IMR-90 (cell line): ENCODE results near the gene KRT6A. TPM values are rescaled to one million over a fixed set of nuclear protein-coding genes. Genes with fewer than 3 reads are reported as not detected.

ENCODE experiments used
- ATAC-seq: fragments of 200-7000 bp; cut with Tn5 transposase; 2 replicates; pipeline ENCODE4 v1.9.1; 2020; ENCODE audit warnings: low read depth, mild to moderate bottlenecking, moderate library complexity
- BruUV-seq: library from RNA; stranded (reverse); fragments of 400-500 nt; replicated peaks from 2 replicates; lab custom pipeline; 2021; lab: Mats Ljungman, UMichigan
- CTCF ChIA-PET: fragments of 300-600 bp; formaldehyde crosslinking; extraction: SDS; loops from one replicate; lab custom pipeline; 2021; ENCODE audit warnings: antibody characterized with exemption; lab: Yijun Ruan, JAX
- POLR2A ChIA-PET: fragments of 300-600 bp; sonication (Branson Sonifier 250); formaldehyde crosslinking; loops from one replicate; lab custom pipeline; 2022; ENCODE audit warnings: antibody characterized with exemption; ENCODE audit not compliant: unreplicated experiment; lab: Charles Lee
- DNase-seq: peaks from one replicate; pipeline ENCODE4 v3.0.0; 2013
- H2AFZ ChIP-seq: replicated peaks from 2 replicates; pipeline ENCODE3; 2013; ENCODE audit warnings: low read length, mild to moderate bottlenecking; ENCODE audit not compliant: poor library complexity
- H2AK5ac ChIP-seq: 2 replicates; pipeline ENCODE4 v1.6.1; 2013; ENCODE audit warnings: low read depth, low read length, inconsistent platforms
- H2AK9ac ChIP-seq: replicated peaks from 2 replicates; pipeline ENCODE3; 2013; ENCODE audit warnings: mild to moderate bottlenecking, low read depth, low read length, moderate library complexity; ENCODE audit not compliant: poor library complexity
- H2BK120ac ChIP-seq: 2 replicates; pipeline ENCODE4 v1.6.1; 2013; ENCODE audit warnings: low read depth, low read length, inconsistent platforms
- H2BK15ac ChIP-seq: 3 replicates; pipeline ENCODE4 v1.6.1; 2013; ENCODE audit warnings: low read depth, low read length, inconsistent platforms
- H2BK20ac ChIP-seq: 2 replicates; pipeline ENCODE4 v1.6.1; 2013; ENCODE audit warnings: low read depth, mild to moderate bottlenecking, inconsistent platforms, low read length, moderate library complexity
- H2BK5ac ChIP-seq: 2 replicates; pipeline ENCODE4 v1.6.1; 2013; ENCODE audit warnings: mild to moderate bottlenecking, low read depth, low read length, inconsistent platforms; ENCODE audit not compliant: poor library complexity, severe bottlenecking
- H3K14ac ChIP-seq: replicated peaks from 2 replicates; pipeline ENCODE4 v1.6.1; 2013; ENCODE audit warnings: low read depth, low read length, inconsistent platforms
- H3K18ac ChIP-seq: 2 replicates; pipeline ENCODE4 v1.6.1; 2013; ENCODE audit warnings: low read depth, low read length, control low read depth
- H3K23ac ChIP-seq: 2 replicates; pipeline ENCODE4 v1.6.1; 2013; ENCODE audit warnings: low read depth, low read length, inconsistent platforms
- H3K27ac ChIP-seq: 2 replicates; pipeline ENCODE4 v1.5.1; 2013; ENCODE audit warnings: mild to moderate bottlenecking, control low read depth, low read length; ENCODE audit not compliant: insufficient read depth
- H3K27me3 ChIP-seq: 2 replicates; pipeline ENCODE4 v1.6.1; 2013; ENCODE audit warnings: low read length; ENCODE audit not compliant: control insufficient read depth, insufficient read depth
- H3K36me3 ChIP-seq: 2 replicates; pipeline ENCODE4 v1.6.1; 2013; ENCODE audit warnings: low read length, mixed read lengths; ENCODE audit not compliant: control insufficient read depth, insufficient read depth
- H3K4ac ChIP-seq: 2 replicates; pipeline ENCODE4 v1.6.1; 2013; ENCODE audit warnings: low read depth, low read length, inconsistent platforms
- H3K4me1 ChIP-seq: 2 replicates; pipeline ENCODE4 v1.6.1; 2013; ENCODE audit warnings: low read length, mixed read lengths; ENCODE audit not compliant: control insufficient read depth, insufficient read depth
- H3K4me2 ChIP-seq: 2 replicates; pipeline ENCODE4 v1.6.1; 2013; ENCODE audit warnings: low read depth, mild to moderate bottlenecking, control low read depth, low read length, moderate library complexity
- H3K4me3 ChIP-seq: 2 replicates; pipeline ENCODE4 v1.5.1; 2013; ENCODE audit warnings: low read depth, mild to moderate bottlenecking, control low read depth, low read length, moderate library complexity; ENCODE audit not compliant: insufficient read depth
- H3K56ac ChIP-seq: 2 replicates; pipeline ENCODE4 v1.6.1; 2013; ENCODE audit warnings: low read length, inconsistent platforms; ENCODE audit not compliant: insufficient read depth; ENCODE audit errors: extremely low read depth
- H3K79me1 ChIP-seq, 2 experiments: 2 replicates each; pipeline ENCODE4 v1.6.1; 2013; ENCODE audit warnings: low read length in 2 of 2, inconsistent platforms in 1 of 2, low read depth in 1 of 2
- H3K9ac ChIP-seq: 2 replicates; pipeline ENCODE4 v1.6.1; 2013; ENCODE audit warnings: low read depth, low read length, control low read depth
- H3K9me1 ChIP-seq: 2 replicates; pipeline ENCODE4 v1.6.1; 2013; ENCODE audit warnings: low read length, inconsistent platforms; ENCODE audit not compliant: insufficient read depth
- H3K9me3 ChIP-seq: 2 replicates; pipeline ENCODE4 v1.6.1; 2013; ENCODE audit warnings: low read length; ENCODE audit not compliant: control insufficient read depth, insufficient read depth
- H4K20me1 ChIP-seq: 2 replicates; pipeline ENCODE4 v1.6.1; 2013; ENCODE audit warnings: low read length, inconsistent platforms; ENCODE audit not compliant: insufficient read depth
- H4K5ac ChIP-seq: 2 replicates; pipeline ENCODE4 v1.6.1; 2013; ENCODE audit warnings: mild to moderate bottlenecking, low read depth, low read length, control low read depth
- H4K8ac ChIP-seq, 2 experiments: 2 replicates each; pipeline ENCODE4 v1.6.1; 2013; ENCODE audit warnings: low read depth in 2 of 2, low read length in 2 of 2, control low read depth in 1 of 2, inconsistent platforms in 1 of 2
- H4K91ac ChIP-seq: 2 replicates; pipeline ENCODE4 v1.6.1; 2013; ENCODE audit warnings: low read depth, low read length, inconsistent platforms; ENCODE audit not compliant: insufficient read depth
- BHLHE40 ChIP-seq: fragments of 150-350 bp; IDR thresholded peaks from 2 replicates; pipeline ENCODE4 v1.6.1; 2016; ENCODE audit warnings: mild to moderate bottlenecking, low read depth, low read length
- CEBPB ChIP-seq: IDR thresholded peaks from 2 replicates; pipeline ENCODE4 v1.6.1; 2012; ENCODE audit warnings: low read depth, low read length, improper control_type of control experiment
- CHD1 ChIP-seq: IDR thresholded peaks from 2 replicates; pipeline ENCODE4 v1.6.1; 2012; ENCODE audit warnings: low read depth, low read length, improper control_type of control experiment
- CTCF ChIP-seq: conservative IDR thresholded peaks from 2 replicates; pipeline ENCODE4 v1.5.1; 2012; ENCODE audit warnings: mild to moderate bottlenecking, low read depth, low read length, improper control_type of control experiment
- ELK1 ChIP-seq: fragments of 150-350 bp; IDR thresholded peaks from 2 replicates; pipeline ENCODE4 v1.6.1; 2016; ENCODE audit warnings: low read depth, mild to moderate bottlenecking, low read length, moderate library complexity, borderline replicate concordance
- FOS ChIP-seq: fragments of 150-350 bp; IDR thresholded peaks from 2 replicates; pipeline ENCODE4 v1.6.1; 2016; ENCODE audit warnings: low read depth, low read length
- MAFK ChIP-seq: IDR thresholded peaks from 2 replicates; pipeline ENCODE4 v1.6.1; 2012; ENCODE audit warnings: low read depth, low read length, improper control_type of control experiment
- MAZ ChIP-seq: IDR thresholded peaks from 2 replicates; pipeline ENCODE4 v1.6.1; 2012; ENCODE audit warnings: low read depth, mild to moderate bottlenecking, low read length, improper control_type of control experiment, moderate library complexity, borderline replicate concordance
- MXI1 ChIP-seq: IDR thresholded peaks from 2 replicates; pipeline ENCODE4 v1.6.1; 2012; ENCODE audit warnings: low read depth, mild to moderate bottlenecking, low read length, moderate library complexity, borderline replicate concordance
- NFE2L2 ChIP-seq: fragments of 150-350 bp; IDR thresholded peaks from 2 replicates; pipeline ENCODE4 v1.6.1; 2016; ENCODE audit warnings: low read depth, mild to moderate bottlenecking, low read length
- POLR2A ChIP-seq: IDR thresholded peaks from 2 replicates; pipeline ENCODE4 v1.6.1; 2012; ENCODE audit warnings: mild to moderate bottlenecking, low read depth, low read length
- RAD21 ChIP-seq: IDR thresholded peaks from 2 replicates; pipeline ENCODE4 v1.6.1; 2012; ENCODE audit warnings: low read length, improper control_type of control experiment
- RFX5 ChIP-seq: IDR thresholded peaks from 2 replicates; pipeline ENCODE4 v1.8.0; 2012; ENCODE audit warnings: low read depth, mild to moderate bottlenecking, low read length, moderate library complexity
- SMC3 ChIP-seq: fragments of 150-350 bp; IDR thresholded peaks from 2 replicates; pipeline ENCODE4 v1.6.1; 2016; ENCODE audit warnings: low read depth, mild to moderate bottlenecking, antibody characterized with exemption, low read length, moderate library complexity
- USF2 ChIP-seq: fragments of 150-350 bp; IDR thresholded peaks from 2 replicates; pipeline ENCODE4 v1.6.1; 2017; ENCODE audit warnings: mild to moderate bottlenecking, antibody characterized with exemption, low read length, low read depth
- WGBS, 2 experiments: methylation state at CpG; one replicate each; pipeline versions ENCODE4 v1.1.5 to v1.1.7; 2013; ENCODE audit warnings: missing lambda C conversion rate in 2 of 2; ENCODE audit not compliant: insufficient read length in 1 of 2; ENCODE audit errors: extremely low coverage in 2 of 2; 5-methylcytosine and 5-hydroxymethylcytosine counted together
- dilution Hi-C: fragments of 300-500 bp; cut with HindIII; formaldehyde crosslinking; loops from one replicate; pipeline ENCODE4 v1.14.3; 2018; ENCODE audit warnings: low sequenced_read_pairs; ENCODE audit not compliant: unreplicated experiment
- in situ Hi-C: fragments of 300-500 bp; cut with MboI; formaldehyde crosslinking; loops from 3 replicates; pipeline ENCODE4 v1.14.3; 2019; ENCODE audit warnings: low sequenced_read_pairs, inconsistent platforms, mixed read lengths
- intact Hi-C: fragments of 100-400 bp; cut with micrococcal nuclease; formaldehyde crosslinking; loops from 2 replicates; pipeline ENCODE4 v1.10.0; 2022
- polyA plus RNA-seq, 3 experiments: library from polyadenylated mRNA; depleted of rRNA; stranded (reverse); fragments of >200 nt; gene quantifications; 2 replicates each; pipeline ENCODE4 v1.2.3, GENCODE V29; 2012; ENCODE audit warnings: low replicate concordance in 1 of 3
- total RNA-seq: library from RNA; depleted of rRNA; stranded (reverse); fragments of >200 nt; gene quantifications from 2 replicates; pipeline ENCODE4 v1.2.3, GENCODE V29; 2012

KRT6A gene
- total and polyA plus RNA-seq, 2 of the 4 experiments (the other 2 are of a cell fraction) = not detected

GRCh38 chr12:52519826-52520662 lies 27.0 kb upstream of the KRT6A start, which contains the start of gene KRT5:
Gene KRT5, minus strand, starts transcription at chr12:52520394. Its CDS starts 98 bp downstream, at chr12:52520296.
- CTCF ChIA-PET = interaction anchor here (0.9 kb wide), 1 partner anchor 13 kb away, joined by 3 read pairs; no protein-coding TSS in a partner anchor
- H3K27me3 ChIP-seq = peaks cover 38% of the 10 kb centered on the region
- H2BK120ac ChIP-seq = no peak within 1 kb of the TSS
- no peak within 1 kb of the TSS for H4K5ac ChIP-seq
- intact Hi-C loops = no loop called here
- H2BK15ac ChIP-seq = no peak within 1 kb of the TSS
- H3K14ac ChIP-seq = no peak within 1 kb of the TSS
- ATAC-seq (no peak), DNase-seq (no peak)
- H3K4me2 ChIP-seq = no peak within 1 kb of the TSS
- no peaks in the 10 kb centered on the region for H3K9me3 ChIP-seq
- H2BK5ac ChIP-seq = no peak within 1 kb of the TSS
- in situ Hi-C loops = no loop called here
- WGBS, 2 experiments = 79% methylated on average over 7 of the region's 29 CpGs; no CpG with 5 or more reads in 1 of the 2 experiments
- H3K79me1 ChIP-seq = no peaks in the 10 kb centered on the region
- no peaks in the 10 kb centered on the region for H3K9me1 ChIP-seq
- no peak within 1 kb of the TSS for H2AK9ac ChIP-seq
- H3K4ac ChIP-seq = no peak within 1 kb of the TSS
- no peak within 1 kb of the TSS for H2AK5ac ChIP-seq
- no TSS peak for BruUV-seq
- H3K36me3 ChIP-seq = no peaks in the 10 kb centered on the region
- dilution Hi-C loops = no loop called here
- POLR2A ChIA-PET = no interaction called here
- H4K8ac ChIP-seq = no peak within 1 kb of the TSS
- TF ChIP-seq CHD1 (no peak), MXI1 (no peak), BHLHE40 (no peak), POLR2A (no peak), MAFK (no peak), NFE2L2 (no peak), FOS (no peak), CTCF (no peak), USF2 (no peak), CEBPB (no peak), RFX5 (no peak), SMC3 (no peak), RAD21 (no peak), MAZ (no peak), ELK1 (no peak)
- H3K9ac ChIP-seq = no peak within 1 kb of the TSS
- no peak within 1 kb of the TSS for H3K18ac ChIP-seq
- no peak within 1 kb of the TSS for H2AFZ ChIP-seq
- no peak within 1 kb of the TSS for H3K56ac ChIP-seq
- H3K4me1 ChIP-seq = no peaks in the 10 kb centered on the region
- no peak within 1 kb of the TSS for H3K4me3 ChIP-seq
- H4K20me1 ChIP-seq = no peaks in the 10 kb centered on the region; the same call in 1 of the 2 replicates
- no peak within 1 kb of the TSS for H3K23ac ChIP-seq
- H3K27ac ChIP-seq = no peak within 1 kb of the TSS
- H2BK20ac ChIP-seq = no peak within 1 kb of the TSS
- H4K91ac ChIP-seq = no peak within 1 kb of the TSS
